Measurements from ENCODE around the gene CASK. TPM values are rescaled to one million over a fixed set of nuclear protein-coding genes. Genes with fewer than 3 reads are reported as not detected.

Gene CASK
- total RNA-seq, 1 experiment from 2014 or later = 163 TPM

DNA sequence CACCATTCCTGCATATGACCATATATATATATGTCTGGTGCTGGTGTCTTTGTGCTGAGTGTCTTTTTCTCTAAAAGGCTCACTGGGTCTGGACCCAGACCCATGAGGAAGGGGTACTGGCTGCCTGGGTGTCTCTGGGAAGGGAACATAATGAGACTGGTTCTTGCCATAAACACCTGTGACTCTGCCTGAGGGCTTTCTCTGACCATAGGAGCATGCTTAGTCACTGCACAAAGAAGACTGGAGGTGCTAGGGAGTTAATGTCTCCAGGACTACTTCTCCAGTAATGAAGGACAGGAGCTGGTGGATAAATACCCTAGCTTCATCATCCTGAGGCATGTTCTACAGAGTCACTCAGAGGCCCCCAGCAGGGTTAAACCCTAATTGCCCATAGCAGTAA lies 47.1 kb upstream of the CASK start:
- Histone ChIP-seq H3K36me3 (ENCODE audit: control insufficient read depth, insufficient read depth, low read length) (no peaks in the 10 kb centered on the region), H3K4me1 (peaks cover 12% of the 10 kb centered on the region), H3K4me3 (ENCODE audit: low read depth, low read length) (no peak overlapping the region), H3K27me3 (replicated peaks; ENCODE audit: control insufficient read depth, insufficient read depth, low read length) (no peaks in the 10 kb centered on the region), H3K9me3 (no peaks in the 10 kb centered on the region)
- H3K4me3 Mint-ChIP-seq (ENCODE audit: unreplicated experiment) = no peak overlapping the region
- peaks cover 23% of the 10 kb centered on the region for H3K4me1 Mint-ChIP-seq (ENCODE audit: low read depth, unreplicated experiment)
- POLR2A ChIA-PET = no interaction called here
- no peaks in the 10 kb centered on the region for H3K27me3 Mint-ChIP-seq (ENCODE audit: insufficient read depth, unreplicated experiment)
- H3K27ac Mint-ChIP-seq (ENCODE audit: unreplicated experiment) = no peak overlapping the region
- intact Hi-C loops (cut with micrococcal nuclease; ENCODE audit: unreplicated experiment) = no loop called here
- H3K9me3 Mint-ChIP-seq (ENCODE audit: unreplicated experiment) = no peaks in the 10 kb centered on the region
- no peak for DNase-seq
- BruUV-seq (replicated peaks) = no TSS peak
- CTCF ChIA-PET = no interaction called here
- no peaks in the 10 kb centered on the region for H3K36me3 Mint-ChIP-seq (ENCODE audit: insufficient read depth, unreplicated experiment)
- TF ChIP-seq, protein P1, sequence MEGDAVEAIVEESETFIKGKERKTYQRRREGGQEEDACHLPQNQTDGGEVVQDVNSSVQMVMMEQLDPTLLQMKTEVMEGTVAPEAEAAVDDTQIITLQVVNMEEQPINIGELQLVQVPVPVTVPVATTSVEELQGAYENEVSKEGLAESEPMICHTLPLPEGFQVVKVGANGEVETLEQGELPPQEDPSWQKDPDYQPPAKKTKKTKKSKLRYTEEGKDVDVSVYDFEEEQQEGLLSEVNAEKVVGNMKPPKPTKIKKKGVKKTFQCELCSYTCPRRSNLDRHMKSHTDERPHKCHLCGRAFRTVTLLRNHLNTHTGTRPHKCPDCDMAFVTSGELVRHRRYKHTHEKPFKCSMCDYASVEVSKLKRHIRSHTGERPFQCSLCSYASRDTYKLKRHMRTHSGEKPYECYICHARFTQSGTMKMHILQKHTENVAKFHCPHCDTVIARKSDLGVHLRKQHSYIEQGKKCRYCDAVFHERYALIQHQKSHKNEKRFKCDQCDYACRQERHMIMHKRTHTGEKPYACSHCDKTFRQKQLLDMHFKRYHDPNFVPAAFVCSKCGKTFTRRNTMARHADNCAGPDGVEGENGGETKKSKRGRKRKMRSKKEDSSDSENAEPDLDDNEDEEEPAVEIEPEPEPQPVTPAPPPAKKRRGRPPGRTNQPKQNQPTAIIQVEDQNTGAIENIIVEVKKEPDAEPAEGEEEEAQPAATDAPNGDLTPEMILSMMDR (IDR thresholded peaks at IDR 0.05; ENCODE audit: insufficient read depth in 1 of 2, low read depth in 1 of 2, low read length in 1 of 2, severe bottlenecking in 1 of 2, unreplicated experiment in 1 of 2) = no peak

DNA sequence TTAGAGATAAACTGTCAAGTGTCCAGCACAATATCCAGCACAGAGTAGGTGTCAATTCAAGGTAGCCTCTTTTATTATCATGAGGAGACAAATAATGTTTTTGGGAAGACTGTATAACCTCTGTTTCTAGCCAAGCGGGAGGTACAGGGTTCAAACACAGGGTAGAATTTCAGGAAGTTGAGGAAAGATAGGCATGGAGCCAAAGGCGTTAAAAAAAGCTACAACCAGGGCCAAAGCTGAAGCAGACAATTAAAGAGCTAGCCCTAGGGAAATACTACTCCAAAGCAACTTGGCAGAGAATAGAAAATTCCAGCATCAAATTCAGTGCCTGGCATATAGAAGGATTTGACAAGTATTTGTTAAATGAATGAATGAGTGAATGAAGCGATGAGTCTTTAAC lies 40.0 kb upstream of the CASK start:
- H3K27me3 Mint-ChIP-seq (ENCODE audit: insufficient read depth, unreplicated experiment) = no peaks in the 10 kb centered on the region
- ChIA-PET POLR2A (no interaction called here), CTCF (no interaction called here)
- peaks cover 40% of the 10 kb centered on the region for H3K4me1 Mint-ChIP-seq (ENCODE audit: low read depth, unreplicated experiment)
- no peaks in the 10 kb centered on the region for H3K9me3 ChIP-seq
- no peak overlapping the region for H3K4me3 ChIP-seq (ENCODE audit: low read depth, low read length)
- peak overlapping the region; percentile 23 for H3K27ac Mint-ChIP-seq (ENCODE audit: unreplicated experiment)
- no peaks in the 10 kb centered on the region for H3K36me3 Mint-ChIP-seq (ENCODE audit: insufficient read depth, unreplicated experiment)
- intact Hi-C loops (cut with micrococcal nuclease; ENCODE audit: unreplicated experiment) = loop anchor here (2.0 kb wide), 1 partner anchor 63 kb away; no protein-coding TSS in a partner anchor
- no peaks in the 10 kb centered on the region for H3K9me3 Mint-ChIP-seq (ENCODE audit: unreplicated experiment)
- H3K27me3 ChIP-seq (replicated peaks; ENCODE audit: control insufficient read depth, insufficient read depth, low read length) = no peaks in the 10 kb centered on the region
- no peak for DNase-seq
- BruUV-seq (replicated peaks) = no TSS peak
- TF ChIP-seq, protein P1 (IDR thresholded peaks at IDR 0.05; ENCODE audit: insufficient read depth in 1 of 2, low read depth in 1 of 2, low read length in 1 of 2, severe bottlenecking in 1 of 2, unreplicated experiment in 1 of 2) = no peak
- no peak overlapping the region for H3K4me3 Mint-ChIP-seq (ENCODE audit: unreplicated experiment)
- H3K36me3 ChIP-seq (ENCODE audit: control insufficient read depth, insufficient read depth, low read length) = no peaks in the 10 kb centered on the region
- peaks cover 36% of the 10 kb centered on the region for H3K4me1 ChIP-seq

DNA sequence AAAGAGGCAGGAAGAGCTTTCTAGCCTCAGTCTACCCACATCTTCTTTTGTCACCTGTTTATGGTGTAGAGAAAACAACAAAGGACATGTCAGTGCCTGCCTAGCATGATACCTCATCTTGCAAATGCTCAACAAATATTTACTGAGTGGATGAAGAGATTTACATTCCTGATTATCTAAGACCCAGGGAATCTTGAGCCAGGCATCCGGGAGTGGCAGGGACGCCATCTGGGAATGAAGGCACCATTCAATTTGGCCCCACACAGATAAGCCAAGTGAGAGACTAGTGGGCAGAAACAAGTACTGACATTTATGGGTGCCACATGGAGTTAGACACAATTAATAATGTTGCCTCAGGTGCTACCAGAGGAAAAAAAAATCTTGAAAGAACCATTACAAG lies 36.8 kb upstream of the CASK start:
- intact Hi-C loops (cut with micrococcal nuclease; ENCODE audit: unreplicated experiment) = loop anchor here (1.0 kb wide), 1 partner anchor 36 kb away; no protein-coding TSS in a partner anchor
- ChIA-PET CTCF (no interaction called here), POLR2A (no interaction called here)
- BruUV-seq (replicated peaks) = no TSS peak
- peaks cover 23% of the 10 kb centered on the region for H3K4me1 Mint-ChIP-seq (ENCODE audit: low read depth, unreplicated experiment)
- no peaks in the 10 kb centered on the region for H3K9me3 Mint-ChIP-seq (ENCODE audit: unreplicated experiment)
- H3K27me3 Mint-ChIP-seq (ENCODE audit: insufficient read depth, unreplicated experiment) = no peaks in the 10 kb centered on the region
- peak overlapping the region; percentile 87 for H3K27ac Mint-ChIP-seq (ENCODE audit: unreplicated experiment)
- Histone ChIP-seq H3K4me3 (ENCODE audit: low read depth, low read length) (no peak overlapping the region), H3K27me3 (replicated peaks; ENCODE audit: control insufficient read depth, insufficient read depth, low read length) (no peaks in the 10 kb centered on the region), H3K9me3 (no peaks in the 10 kb centered on the region), H3K4me1 (peaks cover 25% of the 10 kb centered on the region), H3K36me3 (ENCODE audit: control insufficient read depth, insufficient read depth, low read length) (no peaks in the 10 kb centered on the region)
- TF ChIP-seq, protein P1 (IDR thresholded peaks at IDR 0.05; ENCODE audit: insufficient read depth in 1 of 2, low read depth in 1 of 2, low read length in 1 of 2, severe bottlenecking in 1 of 2, unreplicated experiment in 1 of 2) = no peak
- DNase-seq = peak; percentile 40 to 62
- H3K4me3 Mint-ChIP-seq (ENCODE audit: unreplicated experiment) = no peak overlapping the region
- H3K36me3 Mint-ChIP-seq (ENCODE audit: insufficient read depth, unreplicated experiment) = no peaks in the 10 kb centered on the region
